Stimulated activated CD8-positive, alpha-beta memory T cell treated with anti-CD3 and anti-CD28 coated beads, Interleukin-4, amount 100 ng/mL, for 24 hours (primary cell): ENCODE data around the gene NVL.

Source experiments
- DNase-seq: peaks from one replicate; pipeline ENCODE4 v3.0.0-alpha.2; 2020; ENCODE audit warnings: low read depth

Gene NVL

DNA sequence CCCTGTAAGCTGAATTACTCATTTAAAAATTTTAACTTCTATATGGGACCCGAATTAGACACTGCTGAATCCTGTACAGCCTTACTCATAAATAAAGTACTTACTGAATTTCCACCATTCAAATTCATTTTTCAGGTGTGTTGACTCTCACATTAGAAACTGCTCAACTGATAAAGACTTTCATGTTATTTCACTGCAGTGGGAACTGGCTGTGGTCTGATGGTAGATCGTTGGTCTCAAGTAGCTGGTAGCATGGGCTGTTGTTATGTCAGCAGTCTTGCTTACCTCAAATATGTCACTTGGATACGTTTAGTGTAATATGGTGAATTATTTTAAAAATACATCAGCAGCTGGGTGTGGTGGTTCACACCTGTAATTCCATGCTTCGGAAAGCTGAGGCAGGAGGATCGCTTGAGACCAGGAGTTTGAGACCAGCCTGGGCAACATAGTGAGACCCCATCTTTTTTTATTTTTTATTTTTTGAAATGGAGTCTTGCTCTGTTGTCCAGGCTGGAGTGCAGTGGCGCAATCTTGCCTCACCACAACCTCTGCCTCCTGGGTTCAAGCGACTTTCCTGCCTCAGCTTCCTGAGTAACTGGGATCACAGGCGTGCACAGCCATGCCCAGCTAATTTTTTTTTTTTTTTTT lies 136.5 kb downstream of the NVL start:
- no peak for DNase-seq

DNA sequence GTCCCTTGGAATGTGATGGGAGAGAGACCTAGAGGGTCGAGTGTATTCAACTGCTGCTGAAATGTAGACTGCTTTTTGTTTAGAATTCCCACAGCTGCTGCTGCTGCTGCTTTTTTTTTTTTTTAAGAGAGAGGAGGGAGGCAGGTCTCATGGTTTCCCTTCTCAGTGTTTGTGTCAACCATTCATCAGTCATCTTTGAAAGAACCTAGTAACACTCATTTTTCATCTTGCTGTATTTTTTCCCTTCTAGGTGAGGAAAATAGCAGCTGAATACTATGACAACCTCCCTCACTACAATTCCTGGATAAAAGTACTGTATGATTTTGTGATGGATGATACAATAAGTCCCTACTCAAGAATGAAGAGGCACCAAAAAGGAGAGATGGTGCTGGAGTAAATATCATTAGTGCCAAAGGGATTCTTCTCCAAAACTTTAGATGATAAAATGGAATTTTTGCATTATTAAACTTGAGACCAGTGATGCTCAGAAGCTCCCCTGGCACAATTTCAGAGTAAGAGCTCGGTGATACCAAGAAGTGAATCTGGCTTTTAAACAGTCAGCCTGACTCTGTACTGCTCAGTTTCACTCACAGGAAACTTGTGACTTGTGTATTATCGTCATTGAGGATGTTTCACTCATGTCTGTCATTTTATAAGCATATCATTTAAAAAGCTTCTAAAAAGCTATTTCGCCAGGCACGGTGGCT lies 137.7 kb downstream of the NVL start:
- DNase-seq, result no peak

DNA sequence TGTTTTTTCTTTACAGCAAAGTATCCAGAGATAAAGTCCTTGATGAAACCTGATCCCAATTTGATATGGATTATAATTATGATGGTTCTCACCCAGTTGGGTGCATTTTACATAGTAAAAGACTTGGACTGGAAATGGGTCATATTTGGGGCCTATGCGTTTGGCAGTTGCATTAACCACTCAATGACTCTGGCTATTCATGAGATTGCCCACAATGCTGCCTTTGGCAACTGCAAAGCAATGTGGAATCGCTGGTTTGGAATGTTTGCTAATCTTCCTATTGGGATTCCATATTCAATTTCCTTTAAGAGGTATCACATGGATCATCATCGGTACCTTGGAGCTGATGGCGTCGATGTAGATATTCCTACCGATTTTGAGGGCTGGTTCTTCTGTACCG lies 140.4 kb downstream of the NVL start:
- DNase-seq, result no peak

DNA sequence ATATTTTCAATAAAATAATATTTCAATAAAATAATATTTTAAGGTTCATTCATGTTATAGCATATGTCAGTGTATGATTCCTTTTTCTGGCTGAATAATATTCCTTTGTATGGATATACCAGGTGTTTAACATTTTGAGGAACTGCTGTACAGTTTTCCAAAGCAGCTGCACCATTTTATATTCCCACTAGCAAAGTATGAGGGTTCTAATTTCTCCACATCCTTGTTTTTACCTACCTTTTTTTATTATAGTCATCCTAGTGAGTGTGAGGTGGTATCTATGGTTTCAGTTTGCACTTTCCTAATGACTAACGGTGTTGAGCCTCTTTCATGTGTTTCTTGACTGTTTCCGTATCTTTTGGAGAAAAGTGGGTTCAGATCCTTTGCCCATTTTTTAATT lies 141.7 kb downstream of the NVL start:
- no peak for DNase-seq

DNA sequence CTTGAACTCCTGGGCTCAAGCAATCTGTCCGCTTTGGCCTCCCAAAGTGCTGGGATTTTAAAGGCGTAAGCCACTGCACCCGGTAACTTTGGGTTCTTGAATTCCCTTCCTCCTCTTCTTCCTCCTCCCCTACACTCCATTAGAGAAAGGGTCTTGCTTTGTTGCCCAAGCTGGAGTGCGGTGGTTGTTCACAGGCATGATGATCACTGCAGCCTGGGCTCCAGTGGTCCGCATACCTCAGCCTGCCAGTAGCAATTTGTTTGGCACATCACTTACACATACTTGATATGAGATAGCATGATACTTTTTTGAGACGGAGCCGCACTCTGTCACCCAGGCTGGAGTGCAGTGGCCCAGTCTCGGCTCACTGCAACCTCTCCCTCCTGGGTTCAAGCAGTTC lies 144.8 kb downstream of the NVL start:
- DNase-seq, result no peak

DNA sequence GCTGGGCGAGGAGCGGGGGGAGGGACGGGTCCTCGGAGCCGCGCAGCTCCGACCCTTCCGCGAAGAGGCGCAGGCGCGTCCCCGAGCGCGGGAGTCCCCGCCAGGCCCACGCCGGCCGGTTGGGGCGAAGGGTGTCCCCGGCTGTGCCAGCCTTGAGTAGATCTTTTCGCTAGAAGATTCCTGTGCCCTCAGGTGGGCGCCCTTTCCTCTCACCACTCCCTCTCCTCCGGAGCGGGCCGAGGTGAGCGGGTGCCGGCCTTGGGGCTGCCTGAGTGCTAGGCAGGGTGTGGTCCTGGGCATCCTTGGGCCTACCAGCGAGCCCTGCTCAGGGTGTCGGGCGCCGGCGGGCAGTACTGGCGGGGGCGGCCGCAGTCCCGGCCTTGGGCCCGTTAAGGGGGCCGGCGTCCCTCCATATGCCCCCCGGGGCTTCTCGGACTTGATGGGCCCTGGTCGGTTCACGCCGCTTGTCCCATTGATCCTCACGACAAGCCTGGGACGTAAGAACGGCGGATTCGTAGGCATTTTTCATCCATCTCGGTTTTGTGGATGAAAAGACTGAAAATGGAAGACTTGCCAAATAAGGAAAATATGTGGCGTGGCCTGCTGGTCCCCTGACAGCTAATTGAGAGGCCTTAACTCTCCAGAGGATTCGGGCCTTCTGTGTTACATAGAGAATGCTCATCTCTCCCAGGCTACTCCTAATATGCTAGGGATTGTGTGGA lies 146.2 kb downstream of the NVL start:
- DNase-seq, result peak; percentile 57

DNA sequence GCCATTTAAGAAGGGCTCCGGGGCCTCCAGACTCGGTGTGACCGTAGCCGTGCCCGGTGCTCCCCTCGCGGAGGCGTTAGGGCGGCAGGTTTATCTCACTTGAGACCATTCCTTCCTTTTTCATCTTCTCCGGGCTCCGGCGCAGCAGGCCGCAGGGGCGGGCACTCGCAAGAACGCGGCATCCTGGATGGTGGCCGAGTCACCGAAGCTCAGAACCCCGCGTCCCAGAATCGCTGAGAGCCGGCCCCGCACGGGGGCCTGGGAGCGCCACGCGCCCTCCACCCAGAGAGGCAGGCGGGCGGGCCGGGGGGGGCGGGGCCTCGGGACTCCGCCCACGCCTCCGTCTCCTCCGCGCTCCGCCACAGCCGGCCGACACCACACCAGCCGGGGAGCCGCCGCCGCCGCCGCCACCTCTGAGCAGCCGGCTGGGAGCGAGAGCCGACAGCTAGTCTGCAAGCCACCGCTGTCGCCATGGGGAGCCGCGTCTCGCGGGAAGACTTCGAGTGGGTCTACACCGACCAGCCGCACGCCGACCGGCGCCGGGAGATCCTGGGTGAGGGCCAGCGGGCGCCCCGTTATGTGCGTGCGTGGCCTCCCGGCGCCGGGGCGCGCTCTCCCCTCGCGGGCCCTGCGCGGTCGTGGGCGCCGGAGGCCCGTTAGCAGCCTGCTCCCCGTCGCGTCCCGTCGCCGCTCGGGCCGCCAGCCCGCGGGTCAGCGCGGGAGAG lies 146.9 kb downstream of the NVL start, which contains the start of gene DEGS1:
TSS of gene DEGS1 (plus strand) at position 375 of the 725 bp plus-strand sequence. CDS start at position 472, 97 bp downstream.
- peak; percentile 68 for DNase-seq

DNA sequence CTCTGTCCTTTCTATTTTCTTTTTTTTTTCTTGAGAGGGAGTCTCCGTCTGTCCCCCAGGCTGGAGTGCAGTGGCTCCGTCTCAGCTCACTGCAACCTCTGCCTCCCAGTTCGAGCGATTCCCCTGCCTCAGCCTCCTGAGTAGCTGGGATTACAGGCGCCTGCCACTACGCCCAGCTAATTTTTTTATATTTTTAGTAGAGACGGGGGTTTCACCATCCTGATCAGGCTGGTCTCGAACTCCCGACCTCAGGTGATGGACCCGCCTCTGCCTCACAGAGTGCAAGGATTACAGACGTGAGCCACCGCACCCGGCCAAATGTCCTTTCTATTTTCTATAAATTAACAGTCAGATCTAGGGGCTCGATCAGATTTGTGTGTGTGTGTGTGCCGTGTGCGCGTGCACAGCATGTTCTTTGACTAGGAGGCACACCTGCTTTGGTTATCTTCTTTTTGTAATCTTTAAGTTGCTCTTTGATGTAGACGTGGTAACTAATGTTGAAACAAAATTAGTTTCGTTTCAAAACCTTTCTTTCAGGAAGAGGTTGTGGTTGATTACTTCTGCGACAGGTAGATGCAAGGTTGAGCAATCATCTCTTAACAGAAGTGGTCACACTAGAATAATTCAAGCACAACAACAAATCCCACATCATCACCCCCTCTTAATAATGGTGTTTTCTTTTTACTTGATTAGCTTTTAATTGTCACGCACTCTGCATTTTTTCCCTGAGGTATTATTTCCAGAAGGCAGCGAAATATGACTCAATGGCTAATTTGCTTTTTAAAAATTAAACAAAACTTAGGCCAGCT lies 147.7 kb downstream of the NVL start:
- DNase-seq, result no peak

DNA sequence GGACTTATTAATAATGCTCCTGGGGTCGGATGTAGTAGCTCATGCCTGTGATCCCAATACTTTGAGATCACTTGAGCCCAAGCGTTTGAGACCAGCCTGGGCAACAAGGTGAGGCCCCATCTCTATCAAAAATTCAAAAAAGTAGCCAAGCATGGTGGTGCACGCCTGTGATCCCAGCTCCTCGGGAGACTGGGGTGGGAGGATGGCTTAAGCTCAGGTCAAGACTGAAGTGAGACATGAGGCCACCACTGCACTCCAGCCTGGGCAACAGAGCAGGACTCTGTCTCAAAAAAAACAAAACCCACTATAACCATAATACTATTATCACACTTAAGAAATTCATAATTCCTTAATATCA lies 148.5 kb downstream of the NVL start:
- no peak for DNase-seq

DNA sequence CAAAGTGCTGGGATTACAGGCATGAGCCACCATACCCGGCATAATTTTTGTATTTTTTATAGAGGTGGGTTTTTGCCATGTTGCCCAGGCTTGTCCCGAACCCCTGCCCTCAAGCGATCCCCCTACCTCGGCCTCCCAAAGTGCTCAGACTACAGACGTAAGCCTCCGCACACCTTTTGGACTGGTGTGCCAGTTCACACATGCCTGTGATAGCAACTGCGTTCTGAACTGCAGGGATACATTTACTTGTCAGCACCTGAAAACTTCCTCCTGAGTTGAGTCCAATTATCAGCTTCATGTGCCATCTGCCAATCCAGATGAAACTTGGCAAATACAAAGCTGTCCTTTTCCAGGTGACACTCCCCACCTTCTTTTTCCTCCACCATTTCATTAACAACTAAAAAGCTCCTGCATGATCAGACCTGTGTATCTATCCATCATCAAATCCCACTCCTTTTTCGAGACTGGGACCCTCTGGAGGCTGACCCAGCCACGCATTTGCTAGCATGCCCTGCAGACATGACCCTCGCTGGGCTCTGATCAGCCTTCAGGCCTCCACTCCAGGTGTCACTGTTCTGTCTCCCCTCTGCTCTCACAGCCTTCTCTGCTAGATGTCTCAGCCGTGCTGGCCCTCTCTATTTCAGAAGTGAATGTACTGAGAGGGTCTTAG lies 149.1 kb downstream of the NVL start:
- DNase-seq, result no peak

DNA sequence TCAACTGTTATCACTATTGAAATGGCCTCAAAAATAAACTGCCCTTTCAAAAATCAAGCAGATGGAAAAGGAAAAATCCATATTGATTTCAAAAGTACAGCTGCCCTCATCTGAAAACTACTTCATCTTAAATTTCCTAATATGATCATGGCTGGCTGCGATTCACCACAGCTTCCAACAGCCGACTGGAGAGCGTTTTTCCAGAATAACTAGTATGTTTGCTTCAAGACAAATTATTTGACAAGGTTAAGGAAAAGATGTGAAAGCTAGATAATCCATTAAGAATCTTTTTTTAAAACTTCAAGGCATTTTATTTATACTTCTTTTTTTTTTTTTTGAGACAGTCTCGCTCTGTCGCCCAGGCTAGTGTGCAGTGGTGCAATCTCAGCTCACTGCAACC lies 151.1 kb downstream of the NVL start:
- no peak for DNase-seq

DNA sequence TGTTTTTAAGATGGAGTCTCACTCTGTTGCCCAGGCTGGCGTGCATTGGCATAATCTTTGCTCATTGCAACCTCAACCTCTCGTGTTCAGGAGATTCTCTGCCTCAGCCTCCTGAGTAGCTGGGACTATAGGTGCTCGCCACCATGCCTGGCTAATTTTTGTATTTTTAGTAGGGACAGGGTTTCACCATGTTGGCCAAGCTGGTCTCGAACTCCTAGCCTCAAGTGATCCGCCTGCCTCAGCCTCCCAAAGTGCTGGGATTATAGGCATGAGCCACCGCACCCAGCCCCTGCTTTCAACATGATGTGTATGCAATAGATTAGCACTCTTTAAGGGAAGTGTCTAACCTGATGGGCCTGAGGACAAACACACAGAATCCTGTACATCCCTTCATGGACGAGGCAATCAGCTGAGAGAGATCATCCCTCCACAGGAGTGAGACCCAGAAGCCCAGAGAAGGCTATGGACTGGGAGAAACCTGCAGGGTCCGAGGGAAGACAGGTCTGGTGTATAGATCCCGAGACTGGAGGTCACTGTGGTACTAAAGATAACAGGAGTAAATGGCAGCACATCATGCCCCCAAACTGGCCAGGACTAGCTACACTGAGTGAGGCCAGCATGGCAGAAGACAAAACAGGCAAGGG lies 152.5 kb downstream of the NVL start:
- DNase-seq, result no peak
